RWPE1 (cell line): Measurements from ENCODE around the gene FIBP.

ENCODE experiments used
- CTCF ChIA-PET: fragments of 350-600 bp; sonication (Branson Sonifier 250); formaldehyde crosslinking; extraction: SDS; loops from one replicate; lab custom pipeline; 2021; lab: Yijun Ruan, JAX
- POLR2A ChIA-PET: fragments of 400-600 bp; formaldehyde crosslinking; extraction: SDS; loops from one replicate; lab custom pipeline; 2020; ENCODE audit warnings: antibody characterized with exemption; ENCODE audit not compliant: low non-redundant PET; lab: Yijun Ruan, JAX
- DNase-seq: peaks from one replicate; pipeline ENCODE4 v3.0.0; 2012; ENCODE audit warnings: low spot score
- H3K27ac ChIP-seq: fragments of 450-650 bp; 2 replicates; pipeline ENCODE4 v1.5.1; 2017
- CTCF ChIP-seq: fragments of 450-650 bp; conservative IDR thresholded peaks from 2 replicates; pipeline ENCODE4 v1.5.1; 2017; ENCODE audit warnings: low read depth, mild to moderate bottlenecking

FIBP gene

GRCh38 chr11:65886826-65887722, 1.2 kb downstream of the FIBP start:
- ChIA-PET CTCF (interaction anchor here (0.6 to 1.9 kb wide), 6 partner anchors 12 to 175 kb away, joined by 3 to 14 read pairs (median 6); partner anchors contain the start of gene KAT5), POLR2A (interaction anchor here (0.7 to 1.5 kb wide), 2 partner anchors 26 to 167 kb away, joined by 3 to 4 read pairs; no protein-coding TSS in a partner anchor)
- peak overlapping the region; percentile 95 for H3K27ac ChIP-seq
- no peak for DNase-seq
- no peak for TF ChIP-seq CTCF

GRCh38 chr11:65885808-65886536, 2.3 kb downstream of the FIBP start:
- ChIA-PET POLR2A (interaction anchor here (0.7 kb wide), 1 partner anchor 23 kb away, joined by 8 read pairs; no protein-coding TSS in a partner anchor), CTCF (interaction anchor here (0.6 to 1.8 kb wide), 5 partner anchors 35 to 227 kb away, joined by 3 to 10 read pairs (median 5); partner anchors contain the start of gene KAT5)
- H3K27ac ChIP-seq = peak overlapping the region; percentile 30
- TF ChIP-seq CTCF = no peak
- no peak for DNase-seq

GRCh38 chr11:65885231-65885630, 3.0 kb downstream of the FIBP start:
- no peak for TF ChIP-seq CTCF
- ChIA-PET CTCF (interaction anchor here (0.5 to 1.9 kb wide), 24 partner anchors 9 to 258 kb away, joined by 3 to 15 read pairs (median 5); partner anchors contain the start of genes KAT5 and MUS81), POLR2A (interaction anchor here (0.6 to 1.0 kb wide), 3 partner anchors 8 to 198 kb away, joined by 3 to 8 read pairs (median 3); no protein-coding TSS in a partner anchor)
- peak overlapping the region; percentile 30 for H3K27ac ChIP-seq
- no peak for DNase-seq

GRCh38 chr11:65884716-65885092, 3.6 kb downstream of the FIBP start:
- POLR2A ChIA-PET = interaction anchor here (0.6 to 1.0 kb wide), 3 partner anchors 8 to 198 kb away, joined by 3 to 8 read pairs (median 3); no protein-coding TSS in a partner anchor
- peak; percentile 96 for TF ChIP-seq CTCF
- peak overlapping the region; percentile 30; the same call in 1 of the 2 replicates for H3K27ac ChIP-seq
- CTCF ChIA-PET = interaction anchor here (0.5 to 1.9 kb wide), 28 partner anchors 9 to 723 kb away, joined by 3 to 15 read pairs (median 4); partner anchors contain the start of genes CCDC87, KAT5 and MUS81
- peak; percentile 79 for DNase-seq

GRCh38 chr11:65883786-65884715, 4.2 kb downstream of the FIBP start:
- no peak for TF ChIP-seq CTCF
- ChIA-PET POLR2A (interaction anchor here (0.6 to 1.0 kb wide), 3 partner anchors 7 to 197 kb away, joined by 3 to 8 read pairs (median 3); no protein-coding TSS in a partner anchor), CTCF (interaction anchor here (0.5 to 1.9 kb wide), 23 partner anchors 8 to 722 kb away, joined by 3 to 15 read pairs (median 4); partner anchors contain the start of genes CCDC87, KAT5 and MUS81)
- DNase-seq = no peak
- peak overlapping the region; percentile 30; the same call in 1 of the 2 replicates for H3K27ac ChIP-seq
